Stomach smooth muscle (tissue), 2 donors: ENCODE measurements around the gene DOCK4.

ENCODE experiments used
- H3K27ac ChIP-seq: one replicate; pipeline ENCODE4 v1.7.0; 2013; ENCODE audit warnings: mild to moderate bottlenecking, low read length, inconsistent platforms
- H3K27me3 ChIP-seq, 2 donors: one replicate each; pipeline ENCODE4 v1.7.0; 2013; ENCODE audit warnings: low read length in 2 of 2; ENCODE audit not compliant: insufficient read depth in 2 of 2, control insufficient read depth in 1 of 2
- H3K36me3 ChIP-seq, 2 donors: one replicate each; pipeline ENCODE4 v1.7.0; 2013; ENCODE audit warnings: low read length in 2 of 2; ENCODE audit not compliant: control insufficient read depth in 2 of 2, insufficient read depth in 2 of 2
- H3K4me1 ChIP-seq: one replicate; pipeline ENCODE4 v1.7.0; 2013; ENCODE audit warnings: low read length; ENCODE audit not compliant: control insufficient read depth, insufficient read depth
- H3K4me3 ChIP-seq, 2 donors: one replicate each; pipeline ENCODE4 v1.7.0; 2013; ENCODE audit warnings: low read length in 2 of 2
- H3K9ac ChIP-seq, 2 donors: one replicate each; pipeline ENCODE4 v1.7.0; 2013; ENCODE audit warnings: low read length in 2 of 2, mild to moderate bottlenecking in 1 of 2
- H3K9me3 ChIP-seq, 2 donors: one replicate each; pipeline ENCODE4 v1.7.0; 2013; ENCODE audit warnings: low read length in 2 of 2; ENCODE audit not compliant: control insufficient read depth in 2 of 2
- donor health status: healthy.
- donor health status: Pancreatic carcinoma.

DOCK4 gene

DNA sequence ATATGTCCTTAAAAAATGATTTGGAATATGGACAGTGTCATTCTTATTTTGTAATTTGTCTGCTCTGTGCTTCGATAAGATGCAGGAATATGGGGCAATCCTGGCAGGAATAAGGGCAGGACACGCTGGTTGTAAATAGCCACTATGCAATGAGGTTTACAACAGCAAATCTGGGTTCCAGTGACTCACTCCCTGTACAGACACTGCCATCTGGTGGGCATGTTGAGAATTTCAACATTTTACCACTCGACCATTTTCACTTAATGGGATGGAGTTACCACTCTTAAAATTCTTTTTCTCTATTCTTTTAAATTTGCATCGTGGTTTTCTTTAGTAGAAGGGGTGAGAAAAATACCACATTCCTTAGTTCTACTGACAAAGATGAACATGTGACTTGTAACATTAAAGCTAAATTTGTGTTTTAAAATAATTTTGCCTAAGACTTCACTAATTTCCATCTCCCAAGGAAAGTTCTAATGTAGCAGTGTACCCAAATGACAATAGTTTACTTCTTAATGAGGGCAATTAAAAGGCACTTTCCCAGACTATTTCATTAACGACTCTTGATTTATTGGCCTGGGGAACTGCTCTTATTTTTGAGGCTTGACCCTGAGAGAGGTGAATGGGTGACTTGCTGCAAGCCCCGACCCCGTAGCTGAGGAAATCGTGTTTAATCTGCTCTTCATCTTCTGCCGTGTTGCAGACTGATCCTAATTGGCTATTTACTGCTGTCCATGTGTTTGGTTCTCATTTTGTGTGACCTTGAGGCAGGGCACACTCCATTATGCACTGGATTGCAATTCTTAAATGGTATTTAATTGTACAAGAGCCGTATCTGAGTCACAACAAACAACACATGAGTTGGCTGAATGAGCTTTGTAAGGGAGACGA is 470.3 kb downstream of the DOCK4 start:
- Histone ChIP-seq H3K9me3 (no peaks in the 10 kb centered on the region), H3K4me1 (no peaks in the 10 kb centered on the region), H3K9ac (no peak overlapping the region), H3K27me3 (no peaks in the 10 kb centered on the region), H3K36me3 (peaks cover 3 to 20% of the 10 kb centered on the region in 2 donors), H3K27ac (no peak overlapping the region), H3K4me3 (no peak overlapping the region)

DNA sequence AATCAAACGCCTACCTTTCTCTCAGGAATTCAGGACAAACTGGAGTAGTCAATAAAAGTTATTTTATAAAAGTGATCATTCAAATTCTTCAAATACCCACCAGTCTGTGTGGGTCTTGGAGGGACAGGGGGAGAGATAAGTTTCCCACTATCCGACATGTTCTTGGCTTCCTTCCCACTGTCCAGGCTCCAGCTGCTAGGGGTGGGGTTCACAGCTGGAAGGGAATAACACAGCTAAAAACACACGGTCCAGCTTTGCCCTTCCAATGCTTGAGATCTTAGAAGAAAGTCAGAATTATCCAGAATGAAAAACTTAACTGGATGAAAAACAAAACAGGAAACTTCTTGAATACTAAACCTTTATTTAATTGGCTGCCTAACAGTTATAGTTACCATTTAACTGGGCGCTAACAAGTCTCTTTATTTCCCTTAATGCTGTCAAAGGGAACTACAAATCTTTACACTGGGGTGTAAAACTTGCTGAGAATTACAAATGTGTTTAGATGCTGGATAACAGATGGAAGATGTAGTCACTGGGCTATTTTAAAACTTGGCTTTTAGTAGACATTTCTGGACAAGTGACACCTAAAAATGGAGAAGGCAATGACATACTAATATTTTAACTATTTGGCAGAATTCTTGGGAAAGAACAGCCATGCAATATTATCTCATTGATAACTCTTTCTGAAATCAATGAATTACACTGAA is 471.1 kb downstream of the DOCK4 start:
- no peak overlapping the region for H3K4me3 ChIP-seq
- H3K9me3 ChIP-seq, result no peaks in the 10 kb centered on the region
- peaks cover 3 to 21% of the 10 kb centered on the region in 2 donors for H3K36me3 ChIP-seq
- H3K27me3 ChIP-seq, result no peaks in the 10 kb centered on the region
- no peak overlapping the region for H3K27ac ChIP-seq
- no peak overlapping the region for H3K9ac ChIP-seq
- H3K4me1 ChIP-seq, result no peaks in the 10 kb centered on the region

DNA sequence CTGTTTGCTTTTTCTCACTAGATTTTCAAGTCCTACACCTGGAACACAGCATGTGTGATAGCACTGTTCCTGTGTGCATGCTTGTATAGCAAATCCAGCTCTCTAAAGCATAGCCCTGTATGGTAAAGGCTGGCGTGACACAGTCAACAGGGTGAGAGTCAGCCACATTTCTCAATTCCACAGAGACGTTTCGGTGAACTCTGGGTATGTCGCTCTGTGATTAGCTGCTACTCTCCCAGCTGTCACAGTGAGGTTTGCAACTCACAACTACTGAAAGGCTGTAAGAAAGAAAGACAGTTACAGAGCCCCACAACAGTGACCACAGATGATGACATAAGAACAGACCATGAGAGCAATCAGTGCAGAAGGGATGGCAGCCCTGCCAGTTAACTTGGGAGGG is 473.3 kb downstream of the DOCK4 start:
- H3K9ac ChIP-seq, result no peak overlapping the region
- H3K36me3 ChIP-seq, result peaks cover 0 to 17% of the 10 kb centered on the region in 2 donors
- H3K9me3 ChIP-seq, result no peaks in the 10 kb centered on the region
- H3K4me3 ChIP-seq, result no peak overlapping the region
- no peak overlapping the region for H3K27ac ChIP-seq
- no peaks in the 10 kb centered on the region for H3K4me1 ChIP-seq
- H3K27me3 ChIP-seq, result no peaks in the 10 kb centered on the region

DNA sequence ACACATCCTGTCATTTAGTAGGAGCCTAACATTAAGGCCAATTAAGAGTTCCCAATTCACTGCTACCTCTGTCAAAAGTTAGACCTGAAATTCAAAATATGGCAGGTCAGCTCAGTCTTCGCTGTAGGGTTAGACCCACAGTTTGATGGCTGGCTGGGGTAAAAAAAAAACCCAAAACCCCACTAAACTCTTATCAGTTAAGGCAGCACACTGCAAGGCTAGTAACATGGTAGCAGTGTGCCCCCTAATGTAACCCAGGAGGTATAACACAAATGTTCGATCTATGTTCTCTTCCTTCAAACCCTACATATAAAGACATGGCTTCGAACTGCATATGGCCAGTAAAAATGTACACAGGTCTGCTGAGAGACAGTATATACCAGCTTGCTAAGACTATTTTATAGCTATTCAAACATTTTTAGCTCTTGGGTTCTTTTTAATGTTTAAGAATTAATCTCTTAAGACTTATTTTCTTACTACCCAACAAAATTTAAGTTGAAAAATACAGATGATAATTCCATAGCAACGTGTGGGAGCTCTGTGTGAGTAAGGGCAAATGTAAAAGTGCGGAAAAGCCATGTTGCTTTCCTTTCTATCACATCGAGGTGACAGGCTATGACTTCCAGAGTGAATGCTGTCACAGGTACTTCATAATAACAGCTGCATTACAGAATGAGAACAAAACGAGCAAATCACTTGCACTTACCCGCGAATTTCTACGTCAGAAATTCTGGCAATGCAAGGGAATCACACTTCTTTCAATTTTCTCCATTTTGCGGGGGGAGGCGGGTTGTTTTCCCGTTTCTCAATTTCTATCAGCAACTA is 475.5 kb downstream of the DOCK4 start:
- H3K27ac ChIP-seq, result no peak overlapping the region
- H3K4me1 ChIP-seq, result no peaks in the 10 kb centered on the region
- no peaks in the 10 kb centered on the region for H3K9me3 ChIP-seq
- peaks cover 0 to 17% of the 10 kb centered on the region in 2 donors for H3K36me3 ChIP-seq
- H3K4me3 ChIP-seq, result no peak overlapping the region
- no peak overlapping the region for H3K9ac ChIP-seq
- no peaks in the 10 kb centered on the region for H3K27me3 ChIP-seq

DNA sequence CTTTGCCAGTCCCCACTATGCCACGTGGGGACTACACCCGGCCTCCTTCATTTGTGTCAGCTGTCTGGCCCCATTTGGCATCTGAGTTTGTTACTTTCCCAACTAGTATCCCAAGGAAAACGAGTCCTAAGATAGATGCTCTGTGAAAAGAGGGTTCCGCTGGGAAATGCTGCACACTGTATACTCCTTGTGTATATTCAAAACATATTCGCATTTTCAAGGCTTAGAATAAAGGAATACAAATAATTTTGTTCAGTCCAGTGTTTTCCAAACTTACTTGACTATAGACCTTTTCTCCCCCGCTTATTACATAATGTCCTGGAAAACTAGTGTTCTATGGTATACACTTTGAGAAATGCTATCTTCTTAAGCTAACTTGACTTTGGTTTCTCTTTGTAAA is 476.1 kb downstream of the DOCK4 start:
- Histone ChIP-seq H3K36me3 (peaks cover 0 to 17% of the 10 kb centered on the region in 2 donors), H3K4me1 (no peaks in the 10 kb centered on the region), H3K27ac (no peak overlapping the region)

DNA sequence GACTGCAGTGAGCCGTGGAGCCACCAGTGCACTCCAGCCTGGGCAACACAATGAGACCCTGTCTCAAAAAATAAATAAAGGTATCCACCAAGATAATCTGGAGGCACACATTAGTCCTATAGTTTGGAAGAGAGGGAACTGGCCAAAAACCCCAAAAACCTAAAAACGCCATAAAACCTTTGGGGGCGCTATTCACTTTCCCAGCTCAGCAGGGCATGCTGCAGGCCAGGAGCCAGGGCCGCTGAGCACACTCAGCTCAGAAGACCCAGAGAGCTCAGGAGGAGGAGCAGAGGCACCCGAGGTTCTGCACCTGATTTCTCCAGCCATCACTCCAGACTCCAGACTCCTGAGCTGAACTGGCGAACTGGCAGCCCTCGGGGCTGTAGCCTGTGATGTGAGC is 476.7 kb downstream of the DOCK4 start:
- Histone ChIP-seq H3K9ac (no peak overlapping the region), H3K4me3 (no peak overlapping the region), H3K27me3 (no peaks in the 10 kb centered on the region), H3K27ac (no peak overlapping the region), H3K9me3 (no peaks in the 10 kb centered on the region), H3K36me3 (peaks cover 0 to 15% of the 10 kb centered on the region in 2 donors), H3K4me1 (no peaks in the 10 kb centered on the region)

More for the DNA sequence above, 476.1 kb downstream of the DOCK4 start:
- H3K27me3 ChIP-seq, result no peaks in the 10 kb centered on the region
- no peak overlapping the region for H3K9ac ChIP-seq
- no peaks in the 10 kb centered on the region for H3K9me3 ChIP-seq
- H3K4me3 ChIP-seq, result no peak overlapping the region

DNA sequence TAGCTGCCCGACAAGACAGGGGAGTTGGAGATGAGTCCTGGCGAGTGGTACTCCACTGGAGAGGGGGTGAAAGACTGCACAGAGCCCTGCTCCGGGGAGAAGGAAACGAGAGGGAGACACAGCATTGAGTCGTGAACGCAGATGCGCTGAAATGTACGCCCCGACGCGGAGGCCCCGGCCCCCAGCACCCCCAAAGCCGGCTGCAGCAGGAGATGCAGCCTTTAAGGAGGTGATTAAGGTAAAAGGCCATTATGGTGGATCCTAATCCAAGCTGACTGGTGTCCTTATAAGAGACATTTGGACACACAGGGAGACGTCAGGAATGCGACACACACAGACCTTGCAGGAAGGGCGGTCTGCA is 477.6 kb downstream of the DOCK4 start:
- H3K27ac ChIP-seq, result no peak overlapping the region
- H3K4me3 ChIP-seq, result no peak overlapping the region
- H3K27me3 ChIP-seq, result no peaks in the 10 kb centered on the region
- no peaks in the 10 kb centered on the region for H3K9me3 ChIP-seq
- no peak overlapping the region for H3K9ac ChIP-seq
- H3K4me1 ChIP-seq, result no peaks in the 10 kb centered on the region
- H3K36me3 ChIP-seq, result peaks cover 0 to 15% of the 10 kb centered on the region in 2 donors

DNA sequence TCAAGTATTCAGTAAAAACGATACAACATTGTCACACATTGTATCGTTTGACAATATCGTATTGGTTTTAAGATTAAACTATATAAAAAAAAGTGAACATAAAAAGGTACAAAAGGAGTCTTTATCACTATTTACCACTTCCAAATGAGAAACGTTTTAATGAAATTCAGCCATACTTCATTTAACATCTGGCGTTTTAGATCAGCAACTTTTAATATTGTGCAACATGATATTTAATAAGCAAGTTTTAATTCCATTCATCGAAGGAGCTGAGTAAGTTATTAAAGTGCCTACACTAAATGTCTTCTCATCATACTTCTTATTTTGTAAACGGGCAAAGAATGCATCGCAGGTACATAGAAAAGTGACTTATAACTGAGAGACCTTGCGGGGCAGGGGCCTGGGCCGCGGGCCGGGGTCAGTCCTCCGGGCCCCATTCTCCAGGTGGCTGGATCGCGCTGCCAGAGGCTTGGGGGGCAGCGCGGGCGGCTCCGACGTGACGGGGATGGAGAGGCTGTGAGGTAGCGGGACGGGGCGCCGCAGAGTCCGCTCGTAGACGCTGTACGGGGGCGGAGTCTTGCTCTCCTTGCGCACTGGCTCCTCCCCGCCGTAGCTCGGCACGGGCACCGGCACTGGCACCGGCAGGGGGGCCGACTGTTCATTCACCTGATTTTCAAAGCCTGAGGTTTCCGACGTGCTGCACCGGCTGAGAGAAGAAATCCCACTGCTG is 478.1 kb downstream of the DOCK4 start:
- Histone ChIP-seq H3K4me3 (no peak overlapping the region), H3K27ac (no peak overlapping the region), H3K27me3 (no peaks in the 10 kb centered on the region), H3K9me3 (no peaks in the 10 kb centered on the region), H3K4me1 (no peaks in the 10 kb centered on the region), H3K9ac (no peak overlapping the region), H3K36me3 (peaks cover 0 to 11% of the 10 kb centered on the region in 2 donors)

DNA sequence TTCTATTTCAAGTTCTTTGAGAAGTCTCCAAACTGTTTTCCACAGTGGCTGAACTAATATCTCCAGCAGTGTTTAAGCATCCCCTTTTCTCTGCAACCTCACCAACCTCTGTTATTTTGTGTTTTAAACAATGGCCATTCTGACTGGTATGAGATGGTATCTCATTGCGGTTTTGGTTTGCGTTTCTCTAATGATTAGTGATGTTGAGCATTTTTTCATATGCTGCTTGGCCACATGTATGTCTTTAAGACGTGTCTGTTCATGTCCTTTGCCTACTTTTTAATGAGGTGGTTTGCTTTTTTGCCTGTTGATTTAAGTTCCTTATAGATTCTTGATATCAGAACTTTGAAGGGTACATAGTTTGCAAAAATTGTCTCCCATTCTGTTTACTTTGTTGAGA is 487.3 kb downstream of the DOCK4 start:
- Histone ChIP-seq H3K9me3 (no peaks in the 10 kb centered on the region), H3K36me3 (no peaks in the 10 kb centered on the region), H3K4me3 (no peak overlapping the region), H3K9ac (no peak overlapping the region), H3K27ac (no peak overlapping the region), H3K4me1 (no peaks in the 10 kb centered on the region), H3K27me3 (no peaks in the 10 kb centered on the region)

DNA sequence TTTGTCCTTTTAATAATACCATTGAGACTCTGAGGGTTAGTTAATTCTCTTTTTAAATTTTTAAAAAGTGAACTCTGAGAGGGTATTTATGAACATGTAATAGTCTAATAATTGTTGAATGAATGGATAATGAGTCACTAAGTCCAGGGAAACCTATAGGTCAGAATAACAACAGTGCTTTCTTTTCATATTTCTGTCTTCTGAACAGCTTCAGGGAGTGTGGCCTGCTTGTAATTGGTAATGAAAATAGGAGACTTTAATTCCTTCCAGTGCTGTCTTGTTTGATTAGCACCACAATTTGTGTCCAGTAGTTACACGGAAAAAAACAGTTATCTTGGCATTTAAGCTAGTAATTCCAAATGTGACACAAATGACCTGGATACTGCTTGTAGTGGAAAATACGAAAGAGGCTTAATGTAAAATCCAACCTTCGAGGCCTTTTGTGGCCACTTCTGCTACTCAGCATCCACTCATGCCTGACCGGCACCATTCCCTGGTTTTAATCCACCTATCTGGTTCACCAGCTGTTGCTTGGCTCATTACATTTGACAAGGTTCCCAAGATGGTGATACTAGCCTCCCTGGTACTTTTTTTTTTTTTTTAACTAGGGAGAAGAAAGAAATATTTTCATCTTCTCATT is 494.7 kb downstream of the DOCK4 start:
- H3K4me1 ChIP-seq, result no peaks in the 10 kb centered on the region
- no peaks in the 10 kb centered on the region for H3K36me3 ChIP-seq
- no peak overlapping the region for H3K4me3 ChIP-seq
- no peaks in the 10 kb centered on the region for H3K9me3 ChIP-seq
- H3K9ac ChIP-seq, result no peak overlapping the region
- H3K27ac ChIP-seq, result no peak overlapping the region
- no peaks in the 10 kb centered on the region for H3K27me3 ChIP-seq
